HG02852 (cell line): Measurements from ENCODE around the gene RUFY4.
"Not testable (repeated sequence)": the region's sequence is repeated elsewhere in the genome, so short reads cannot be mapped to it uniquely, and the experiment has no call there.

Source experiments
- ATAC-seq: cut with Tn5 transposase; IDR thresholded peaks from one replicate; pipeline ENCODE4 v1.9.1; 2021; ENCODE audit warnings: mild to moderate bottlenecking, moderate library complexity; ENCODE audit not compliant: unreplicated experiment

Gene RUFY4

GRCh38 chr2:218031261-218031660 lies 37.8 kb upstream of the RUFY4 start:
- no peak for ATAC-seq

GRCh38 chr2:218031771-218032257 lies 37.2 kb upstream of the RUFY4 start:
- no peak for ATAC-seq

- ATAC-seq = no peak
Observed at GRCh38 chr2:218032336-218033171, 36.5 kb upstream of the RUFY4 start.

- no peak for ATAC-seq
Observed at GRCh38 chr2:218033208-218033589, 35.9 kb upstream of the RUFY4 start.

- no peak for ATAC-seq
Observed at GRCh38 chr2:218033590-218034496, 35.2 kb upstream of the RUFY4 start.

- peak; percentile 79 for ATAC-seq
Observed at GRCh38 chr2:218034497-218035213, 34.4 kb upstream of the RUFY4 start.

GRCh38 chr2:218035463-218036100 lies 33.5 kb upstream of the RUFY4 start:
- ATAC-seq = no peak

GRCh38 chr2:218036371-218036770 lies 32.7 kb upstream of the RUFY4 start:
- no peak for ATAC-seq

- no peak for ATAC-seq
Observed at GRCh38 chr2:218039171-218039570, 29.9 kb upstream of the RUFY4 start.

- no peak for ATAC-seq
Observed at GRCh38 chr2:218040883-218041282, 28.2 kb upstream of the RUFY4 start.

GRCh38 chr2:218041302-218042168 lies 27.5 kb upstream of the RUFY4 start:
- no peak for ATAC-seq

- no peak for ATAC-seq
Observed at GRCh38 chr2:218043100-218043499, 26.0 kb upstream of the RUFY4 start.

- no peak for ATAC-seq
Observed at GRCh38 chr2:218043701-218044109, 25.3 kb upstream of the RUFY4 start.

- not testable (repeated sequence) for ATAC-seq
Observed at GRCh38 chr2:218044599-218044998, 24.5 kb upstream of the RUFY4 start.

- ATAC-seq = peak; percentile 69
Observed at GRCh38 chr2:218046238-218046637, 22.8 kb upstream of the RUFY4 start.

- no peak for ATAC-seq
Observed at GRCh38 chr2:218047536-218048225, 21.4 kb upstream of the RUFY4 start.

- ATAC-seq = no peak
Observed at GRCh38 chr2:218051903-218052302, 17.1 kb upstream of the RUFY4 start.

- no peak for ATAC-seq
Observed at GRCh38 chr2:218059289-218059688, 9.8 kb upstream of the RUFY4 start.

- ATAC-seq = no peak
Observed at GRCh38 chr2:218060118-218060517, 8.9 kb upstream of the RUFY4 start.
